GM19043 (cell line): ENCODE measurements around the gene GTF3C6.
"Not testable (repeated sequence)": the region's sequence is repeated elsewhere in the genome, so short reads cannot be mapped to it uniquely, and the experiment has no call there.

Experiments used
- ATAC-seq: cut with Tn5 transposase; IDR thresholded peaks from one replicate; pipeline ENCODE4 v1.9.1; 2021; ENCODE audit warnings: low read depth; ENCODE audit not compliant: unreplicated experiment

The GTF3C6 gene

GRCh38 chr6:110958329-110959192 lies at the start of gene GTF3C6:
GTF3C6 (plus strand) TSS chr6:110958706; CDS start chr6:110958770, 64 bp downstream.
- peak; percentile 98 for ATAC-seq

DNA sequence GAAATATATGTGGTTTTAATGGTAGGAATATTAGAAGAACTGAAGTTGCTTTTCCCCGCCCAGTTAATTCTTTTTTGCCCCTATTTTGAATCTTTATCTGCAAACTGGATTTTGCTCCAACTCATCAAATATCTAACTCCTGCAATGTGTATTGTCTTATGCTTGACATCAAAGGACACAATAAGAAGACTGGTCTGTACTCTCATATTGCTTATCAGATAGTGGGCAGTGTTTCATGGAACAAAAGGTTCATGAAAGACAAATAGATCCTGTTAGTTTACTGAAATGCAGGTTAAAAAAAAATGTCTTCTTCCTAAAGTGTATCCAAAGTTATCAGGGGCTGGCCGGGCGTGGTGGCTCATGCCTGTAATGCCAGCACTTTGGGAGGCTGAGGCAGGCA lies 27.7 kb upstream of the GTF3C6 start:
- no peak for ATAC-seq

DNA sequence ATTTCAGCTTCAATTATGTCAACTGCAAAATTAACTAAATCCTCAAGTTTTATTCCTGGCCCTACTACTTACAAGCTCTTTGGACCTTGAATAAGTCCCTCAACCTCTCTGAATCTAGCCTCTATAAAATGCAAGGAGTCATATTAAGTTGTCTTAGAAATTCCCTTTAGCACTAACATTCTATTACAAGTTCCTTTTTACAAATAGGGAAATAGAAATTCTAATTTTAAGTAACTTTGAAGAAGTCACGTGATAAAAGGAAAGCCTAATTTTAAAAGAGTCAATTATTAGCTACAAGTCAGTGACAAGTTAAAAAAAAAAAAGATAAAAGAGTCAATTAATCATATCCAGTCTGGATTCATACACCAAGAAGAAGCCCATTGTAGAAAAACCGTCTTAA lies 24.6 kb upstream of the GTF3C6 start:
- no peak for ATAC-seq

- ATAC-seq: no peak
Measured at GRCh38 chr6:110934381-110934898, 24.1 kb upstream of the GTF3C6 start.

DNA sequence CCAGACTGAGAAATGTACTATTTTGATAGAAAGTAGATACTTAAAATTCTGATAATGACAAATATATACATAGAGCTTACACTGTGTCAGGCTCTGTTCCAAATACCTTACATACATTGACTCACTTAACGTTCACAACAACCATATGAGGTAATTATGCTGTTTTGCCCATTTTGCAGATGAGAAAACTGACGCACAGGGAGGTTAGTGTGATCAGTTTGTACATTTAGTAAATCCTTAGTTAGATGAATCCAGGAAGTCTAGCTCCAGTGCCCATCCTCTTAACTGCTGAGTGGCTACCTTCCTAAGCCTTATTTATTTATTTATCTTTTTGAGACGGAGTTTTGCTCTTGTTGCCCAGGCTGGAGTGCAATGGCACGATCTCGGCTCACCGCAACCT lies 23.3 kb upstream of the GTF3C6 start:
- no peak for ATAC-seq

- ATAC-seq: no peak
Measured at GRCh38 chr6:110938171-110938570, 20.3 kb upstream of the GTF3C6 start.

DNA sequence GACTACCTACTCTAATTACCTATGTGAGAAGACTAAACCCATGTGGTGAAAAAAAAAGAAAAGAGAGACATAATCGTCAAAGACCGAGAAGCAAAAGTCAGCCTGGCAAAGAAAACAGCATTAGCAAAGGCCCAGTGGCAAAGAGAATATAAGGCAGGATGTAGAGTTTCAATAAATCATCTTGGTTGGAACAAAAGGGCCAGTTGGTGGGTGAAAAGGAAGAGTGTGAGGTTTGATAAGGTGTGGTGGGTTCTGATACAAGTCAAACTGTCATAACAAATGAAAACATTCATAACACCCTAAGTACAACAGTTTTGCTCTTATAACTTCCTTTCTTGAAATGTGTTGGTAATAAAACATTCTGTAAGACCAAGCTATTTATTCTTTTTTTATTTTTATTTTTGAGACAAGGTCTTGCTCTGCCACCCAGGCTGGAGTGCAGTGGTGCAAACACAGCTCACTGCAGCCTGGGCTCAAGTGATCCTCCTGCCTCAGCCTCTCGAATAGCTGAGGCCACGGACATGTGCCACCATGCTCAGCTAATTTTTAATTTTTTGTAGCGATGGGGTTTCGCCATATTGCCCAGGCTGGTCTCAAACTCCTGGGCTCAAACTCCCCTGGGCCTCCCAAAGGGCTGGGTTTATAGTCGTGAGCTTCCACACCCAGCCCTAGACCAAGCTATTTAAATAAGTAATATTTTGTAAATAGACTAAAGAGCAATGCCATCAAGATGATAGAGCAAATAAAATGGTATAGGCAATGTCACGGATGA lies 18.9 kb upstream of the GTF3C6 start:
- no peak for ATAC-seq

- ATAC-seq: peak; percentile 99
Measured at GRCh38 chr6:110944681-110945151, 13.8 kb upstream of the GTF3C6 start.

GRCh38 chr6:110946498-110946897 lies 12.0 kb upstream of the GTF3C6 start:
- ATAC-seq: no peak

GRCh38 chr6:110949679-110950285 lies 8.7 kb upstream of the GTF3C6 start:
- ATAC-seq: no peak

DNA sequence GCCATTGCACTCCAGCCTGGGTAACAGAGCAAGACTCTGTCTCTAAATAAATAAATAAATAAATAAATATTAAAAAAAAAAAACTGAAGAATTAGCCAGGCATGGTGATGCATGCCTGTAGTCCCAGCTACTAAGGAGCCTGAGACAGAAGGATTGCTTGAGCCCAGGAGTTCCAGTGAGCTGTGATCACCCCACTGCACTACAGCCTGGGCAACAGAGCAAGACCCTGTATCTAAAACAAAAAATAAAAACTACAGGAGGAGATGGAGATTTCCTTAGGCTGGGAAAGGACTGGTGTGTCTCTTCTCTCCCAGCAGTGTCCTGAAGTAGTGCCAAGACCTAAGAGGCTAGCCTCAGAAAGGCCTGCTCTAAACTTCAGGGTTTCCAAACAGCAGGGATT lies 8.1 kb upstream of the GTF3C6 start:
- no peak for ATAC-seq

DNA sequence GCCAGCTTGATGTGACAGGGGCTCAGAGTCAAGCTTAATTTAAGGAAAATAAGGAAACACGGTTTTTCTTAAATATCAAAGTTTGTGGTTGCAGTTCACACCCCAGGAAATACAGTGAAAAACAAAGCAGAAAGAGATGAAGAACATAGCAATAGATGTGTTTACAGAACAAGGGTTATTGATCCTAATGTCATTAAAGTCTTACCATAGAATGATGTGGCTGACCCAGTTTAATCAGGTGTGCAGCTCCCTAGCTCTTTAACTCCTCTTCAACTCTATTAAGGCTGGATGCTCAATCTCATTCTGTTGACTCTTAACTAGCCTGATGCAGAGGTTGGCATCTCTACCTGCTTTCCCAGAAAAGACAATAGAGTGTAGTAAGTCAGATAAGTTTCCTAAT lies 7.5 kb upstream of the GTF3C6 start:
- no peak for ATAC-seq

- ATAC-seq: no peak
Measured at GRCh38 chr6:110951986-110952794, 6.3 kb upstream of the GTF3C6 start.

DNA sequence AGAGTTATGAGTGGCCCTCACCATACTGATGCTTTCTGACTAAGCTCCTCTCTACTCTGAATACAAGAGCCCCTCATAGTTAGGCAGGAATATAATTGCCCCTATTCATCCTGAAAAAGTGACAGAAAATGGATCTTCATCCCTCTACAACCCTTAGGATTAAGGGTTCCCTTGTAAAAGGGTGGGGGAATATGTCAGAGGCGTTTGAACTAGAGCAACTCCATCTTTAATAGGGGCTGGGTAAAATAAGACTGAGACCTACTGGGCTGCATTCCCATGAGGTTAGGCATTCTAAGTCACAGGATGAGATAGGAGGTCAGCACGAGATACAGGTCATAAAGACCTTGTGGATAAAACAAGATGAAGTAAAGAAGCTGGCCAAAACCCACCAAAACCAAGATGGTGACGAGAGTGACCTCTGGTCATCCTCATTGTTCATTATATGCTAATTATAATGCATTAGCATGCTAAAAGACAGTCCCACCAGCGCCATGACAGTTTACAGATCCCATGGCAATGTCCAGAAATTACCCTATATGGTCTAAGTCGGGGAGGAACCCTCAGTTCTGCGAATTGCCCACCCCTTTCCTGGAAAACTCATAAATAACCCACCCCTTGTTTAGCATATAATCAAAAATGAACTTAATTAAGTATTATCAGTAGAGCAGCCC lies 4.7 kb upstream of the GTF3C6 start:
- ATAC-seq: no peak

- no peak for ATAC-seq
Measured at GRCh38 chr6:110960014-110960390, 1.5 kb downstream of the GTF3C6 start.

- not testable (repeated sequence) for ATAC-seq
Measured at GRCh38 chr6:110962636-110963035, 4.1 kb downstream of the GTF3C6 start.

DNA sequence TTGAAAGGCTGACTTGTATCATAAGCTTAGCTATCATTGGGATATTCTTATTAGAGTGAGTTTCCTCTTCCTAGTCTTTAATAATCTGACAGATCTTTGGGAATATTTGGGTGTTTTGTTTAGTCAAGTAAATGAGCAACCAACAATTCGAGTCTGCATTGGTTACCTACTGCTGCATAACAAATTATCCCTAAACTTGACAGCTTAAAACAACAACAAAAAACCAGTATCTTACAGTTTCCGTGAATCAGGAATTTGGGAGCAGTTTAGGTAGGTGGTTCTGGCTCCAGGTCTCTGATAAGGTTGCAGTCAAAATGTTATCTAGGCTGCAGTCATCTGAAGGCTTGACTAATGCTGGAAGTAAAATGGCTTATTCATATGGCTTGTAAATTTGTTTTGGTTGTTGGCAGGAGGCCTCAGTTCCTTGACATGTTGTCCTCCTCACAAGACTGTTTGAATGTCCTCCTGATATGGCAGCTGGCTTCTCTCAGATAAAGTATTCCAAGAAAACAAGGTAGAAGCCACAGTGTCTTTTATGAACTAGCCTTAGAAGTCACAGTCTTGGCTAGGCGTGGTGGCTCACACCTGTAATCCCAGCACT lies 7.2 kb downstream of the GTF3C6 start:
- no peak for ATAC-seq

GRCh38 chr6:110968661-110969060 lies 10.2 kb downstream of the GTF3C6 start:
- not testable (repeated sequence) for ATAC-seq

GRCh38 chr6:110971468-110971867 lies 13.0 kb downstream of the GTF3C6 start:
- no peak for ATAC-seq
